A673 (cell line): ENCODE data around the gene SHROOM3. TPM values are rescaled to one million over a fixed set of nuclear protein-coding genes. Genes with fewer than 3 reads are reported as not detected.

Source experiments
- BruUV-seq: library from RNA; stranded (reverse); fragments of 400-500 nt; replicated peaks from 2 replicates; lab custom pipeline; 2021; lab: Mats Ljungman, UMichigan
- CTCF ChIA-PET: fragments of 300-600 bp; sonication (Branson Sonifier 250); formaldehyde crosslinking; loops from one replicate; lab custom pipeline; 2022; ENCODE audit warnings: antibody characterized with exemption; lab: Charles Lee
- POLR2A ChIA-PET: fragments of 300-600 bp; sonication (Branson Sonifier 250); formaldehyde crosslinking; loops from one replicate; lab custom pipeline; 2022; ENCODE audit warnings: antibody characterized with exemption; ENCODE audit not compliant: low non-redundant PET; lab: Charles Lee
- DNase-seq: peaks from one replicate; pipeline ENCODE4 v3.0.0-alpha.2; 2015; ENCODE audit warnings: low spot score
- H3K27ac ChIP-seq: fragments of 200-600 bp; sonication (generic); 2 replicates; pipeline ENCODE4 v1.5.1; 2016; ENCODE audit warnings: mixed run types, low read depth, mild to moderate bottlenecking, mixed read lengths, antibody characterized with exemption, low read length; ENCODE audit not compliant: poor library complexity, severe bottlenecking
- H3K27me3 ChIP-seq: fragments of 200-600 bp; sonication (generic); replicated peaks from 2 replicates; pipeline ENCODE4 v1.6.1; 2017; ENCODE audit warnings: mixed run types, low read depth, mild to moderate bottlenecking, mixed read lengths, antibody characterized with exemption, low read length; ENCODE audit not compliant: insufficient read depth, poor library complexity
- H3K36me3 ChIP-seq: fragments of 200-600 bp; sonication (generic); 2 replicates; pipeline ENCODE4 v1.6.1; 2016; ENCODE audit warnings: mixed run types, mild to moderate bottlenecking, mixed read lengths, antibody characterized with exemption, low read length; ENCODE audit not compliant: insufficient read depth, poor library complexity, severe bottlenecking
- H3K4me1 ChIP-seq: fragments of 200-600 bp; sonication (generic); 2 replicates; pipeline ENCODE4 v1.6.1; 2017; ENCODE audit warnings: mixed run types, mild to moderate bottlenecking, mixed read lengths, antibody characterized with exemption, low read length; ENCODE audit not compliant: insufficient read depth, poor library complexity, severe bottlenecking
- H3K4me3 ChIP-seq: fragments of 200-600 bp; sonication (generic); 2 replicates; pipeline ENCODE4 v1.5.1; 2016; ENCODE audit warnings: low read depth, mixed run types, mild to moderate bottlenecking, mixed read lengths, low read length; ENCODE audit not compliant: poor library complexity, severe bottlenecking
- H3K9me3 ChIP-seq: fragments of 200-600 bp; sonication (generic); 2 replicates; pipeline ENCODE4 v1.6.1; 2016; ENCODE audit warnings: mixed run types, low read depth, mild to moderate bottlenecking, mixed read lengths, antibody characterized with exemption, low read length; ENCODE audit not compliant: poor library complexity, severe bottlenecking
- CTCF ChIP-seq: fragments of 300-800, 200-600 bp; sonication (generic); conservative IDR thresholded peaks from 2 replicates; pipeline ENCODE4 v1.5.1; 2017; ENCODE audit warnings: low read depth, mild to moderate bottlenecking, antibody characterized with exemption, low read length, moderate library complexity, mixed read lengths
- EZH2 ChIP-seq: fragments of 200-600 bp; sonication (generic); IDR thresholded peaks from 2 replicates; pipeline ENCODE4 v1.6.1; 2017; ENCODE audit warnings: borderline replicate concordance, low read depth, mild to moderate bottlenecking, mixed read lengths, antibody characterized with exemption, low read length; ENCODE audit not compliant: poor library complexity, severe bottlenecking
- intact Hi-C: fragments of 100-400 bp; cut with micrococcal nuclease; formaldehyde crosslinking; loops from one replicate; pipeline ENCODE4 v1.10.0; 2022; ENCODE audit not compliant: unreplicated experiment
- total RNA-seq: library from RNA; stranded (reverse); gene quantifications from 2 replicates; pipeline ENCODE4 v1.2.3, GENCODE V29; 2021

SHROOM3 gene
- total RNA-seq, 1 experiment from 2014 or later = 9.3 TPM

DNA sequence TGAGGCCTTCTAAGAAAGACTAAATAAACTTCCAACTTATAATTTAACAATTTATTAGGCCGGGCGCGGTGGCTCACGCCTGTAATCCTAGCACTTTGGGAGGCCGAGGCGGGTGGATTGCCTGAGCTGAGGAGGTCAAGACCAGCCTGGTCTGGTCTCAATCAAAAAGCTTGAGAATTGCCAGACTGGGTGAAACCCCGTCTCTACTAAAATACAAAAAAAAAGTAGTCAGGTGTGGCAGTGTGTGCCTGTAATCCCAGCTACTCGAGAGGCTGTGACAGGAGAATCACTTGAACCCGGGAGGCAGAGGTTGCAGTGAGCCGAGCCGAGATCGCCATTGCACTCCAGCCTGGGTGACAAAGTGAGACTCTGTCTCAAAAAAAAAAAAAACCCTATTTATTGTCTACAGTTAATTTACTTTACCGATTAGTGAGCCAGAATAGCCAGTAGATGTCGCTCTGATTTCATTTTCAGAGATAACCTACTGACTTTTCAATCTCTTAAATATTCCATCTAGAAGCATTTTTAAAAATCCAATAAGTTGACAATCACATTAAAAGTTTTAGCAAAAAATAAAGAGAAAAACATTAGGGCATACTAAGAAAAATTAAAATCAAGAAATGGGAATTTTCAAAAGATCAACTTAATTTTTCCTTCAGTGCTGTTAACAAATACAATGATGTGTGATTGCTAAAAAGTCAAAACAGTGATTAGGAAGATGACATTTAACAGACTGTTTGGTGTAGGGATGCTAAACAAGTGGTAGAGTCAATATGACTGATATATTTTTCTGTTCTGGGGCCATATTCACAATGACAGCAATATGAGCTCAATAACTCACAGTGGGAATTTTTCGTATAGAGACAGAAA lies 4.3 kb upstream of the SHROOM3 start:
- Histone ChIP-seq H3K9me3 (no peaks in the 10 kb centered on the region), H3K27me3 (no peaks in the 10 kb centered on the region), H3K36me3 (no peaks in the 10 kb centered on the region), H3K4me3 (no peak overlapping the region), H3K27ac (no peak overlapping the region), H3K4me1 (no peaks in the 10 kb centered on the region)
- POLR2A ChIA-PET = interaction anchor here (0.6 kb wide), 1 partner anchor 141 kb away, joined by 4 read pairs; no protein-coding TSS in a partner anchor
- CTCF ChIA-PET = interaction anchor here (0.5 kb wide), 1 partner anchor 27 kb away, joined by 3 read pairs; no protein-coding TSS in a partner anchor
- BruUV-seq = no TSS peak
- peak; percentile 59 for DNase-seq
- TF ChIP-seq CTCF (peak; percentile 61), EZH2 (no peak)
- intact Hi-C loops = loop anchor here (1.0 to 5.0 kb wide), 3 partner anchors 75 to 772 kb away; no protein-coding TSS in a partner anchor

DNA sequence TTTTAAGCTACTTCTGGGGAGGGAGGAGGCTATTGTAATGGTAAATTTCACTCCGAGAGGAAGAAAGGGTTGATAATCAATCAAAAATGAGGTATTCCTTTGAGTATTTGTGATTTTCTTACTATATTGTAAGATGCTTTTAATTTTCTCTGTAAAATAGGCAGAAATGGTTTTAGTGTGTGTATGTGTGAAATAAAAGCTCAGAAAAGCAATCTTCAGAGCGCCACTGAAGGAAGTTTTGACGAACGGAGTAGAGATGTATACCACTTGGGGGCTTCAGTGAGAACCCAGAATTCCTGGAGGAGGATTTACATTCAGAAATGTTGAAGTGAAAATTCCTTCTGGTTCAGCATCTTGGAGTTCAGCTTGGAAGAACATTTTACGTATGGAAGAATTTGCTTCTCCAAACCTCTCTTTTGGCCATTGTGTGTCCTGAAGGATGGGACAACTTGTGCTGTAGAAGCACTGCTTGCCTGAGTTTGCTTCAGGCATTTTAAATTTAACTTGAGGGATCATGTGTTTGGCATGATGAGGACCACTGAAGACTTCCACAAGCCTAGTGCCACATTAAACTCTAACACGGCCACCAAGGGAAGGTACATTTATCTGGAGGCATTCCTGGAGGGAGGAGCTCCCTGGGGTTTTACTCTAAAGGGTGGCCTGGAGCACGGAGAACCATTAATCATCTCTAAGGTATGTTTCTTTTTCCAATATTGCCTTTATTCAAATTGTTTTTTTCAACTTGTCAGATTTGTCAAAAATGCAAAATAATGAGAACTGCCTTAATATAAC lies 695 bp downstream of the SHROOM3 start:
- Histone ChIP-seq H3K36me3 (no peaks in the 10 kb centered on the region), H3K9me3 (no peaks in the 10 kb centered on the region), H3K4me3 (peak overlapping the region; percentile 40), H3K4me1 (no peaks in the 10 kb centered on the region), H3K27ac (peak overlapping the region; percentile 60), H3K27me3 (no peaks in the 10 kb centered on the region)
- no peak for DNase-seq
- intact Hi-C loops = no loop called here
- BruUV-seq = no TSS peak
- POLR2A ChIA-PET = interaction anchor here (0.6 kb wide), 1 partner anchor 366 kb away, joined by 3 read pairs; no protein-coding TSS in a partner anchor
- CTCF ChIA-PET = interaction anchor here (0.5 kb wide), 1 partner anchor 10 kb away, joined by 4 read pairs; no protein-coding TSS in a partner anchor
- TF ChIP-seq CTCF = 0 out of 2 replicates have a peak, but pooled peaks have one; percentile 11
- no peak for TF ChIP-seq EZH2

DNA sequence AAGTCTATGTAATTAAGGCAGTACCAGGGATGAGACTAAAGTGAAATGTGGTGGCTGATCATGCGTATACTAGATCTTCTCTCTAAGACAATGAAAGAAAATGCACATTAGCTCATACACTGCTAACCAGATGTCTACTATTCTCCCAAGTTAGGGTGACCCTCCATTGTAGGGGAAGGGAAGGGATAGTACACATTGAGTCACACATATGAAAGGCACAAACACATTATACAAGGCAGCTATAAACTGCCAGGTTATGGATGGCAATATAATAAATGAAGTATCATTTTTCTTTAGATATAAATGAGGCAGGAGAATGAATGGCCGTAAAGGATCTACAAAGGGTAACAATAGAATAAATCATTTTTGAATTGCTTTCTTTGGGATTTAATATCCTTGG lies 4.5 kb downstream of the SHROOM3 start:
- no peak overlapping the region for H3K4me3 ChIP-seq
- no peak overlapping the region for H3K27ac ChIP-seq
- CTCF ChIA-PET = no interaction called here
- POLR2A ChIA-PET = no interaction called here
- no peaks in the 10 kb centered on the region for H3K36me3 ChIP-seq
- intact Hi-C loops = no loop called here
- BruUV-seq = no TSS peak
- no peaks in the 10 kb centered on the region for H3K9me3 ChIP-seq
- H3K4me1 ChIP-seq = no peaks in the 10 kb centered on the region
- no peaks in the 10 kb centered on the region for H3K27me3 ChIP-seq
- TF ChIP-seq EZH2 = no peak
- TF ChIP-seq CTCF = no peak
- no peak for DNase-seq
